Measurements from ENCODE around the gene MAP3K4. TPM values are rescaled to one million over a fixed set of nuclear protein-coding genes. Genes with fewer than 3 reads are reported as not detected.
A peak's percentile ranks its signal among the peaks of the same experiment; 100 is the strongest.

MAP3K4 gene
- total RNA-seq, 1 experiment from 2014 or later: 69.8 TPM

DNA sequence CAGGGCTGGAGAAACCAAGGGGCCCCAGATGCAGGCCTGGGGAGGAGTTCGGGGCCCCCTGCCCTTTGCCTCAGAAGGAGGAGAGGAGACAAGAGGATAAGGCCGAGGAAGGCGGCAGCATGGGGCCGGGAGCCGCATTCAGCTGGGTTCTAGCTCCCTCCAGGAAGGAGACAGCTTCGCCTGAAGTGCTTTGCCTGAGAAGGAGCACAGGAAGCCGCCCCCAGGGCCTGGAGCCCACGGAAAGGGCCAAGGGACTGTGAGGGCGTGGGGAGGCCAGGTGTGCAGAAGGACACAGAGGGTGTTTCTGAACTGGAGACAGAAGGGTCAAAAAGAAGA lies 160.9 kb downstream of the MAP3K4 start (continued):
- TF ChIP-seq, protein P1, sequence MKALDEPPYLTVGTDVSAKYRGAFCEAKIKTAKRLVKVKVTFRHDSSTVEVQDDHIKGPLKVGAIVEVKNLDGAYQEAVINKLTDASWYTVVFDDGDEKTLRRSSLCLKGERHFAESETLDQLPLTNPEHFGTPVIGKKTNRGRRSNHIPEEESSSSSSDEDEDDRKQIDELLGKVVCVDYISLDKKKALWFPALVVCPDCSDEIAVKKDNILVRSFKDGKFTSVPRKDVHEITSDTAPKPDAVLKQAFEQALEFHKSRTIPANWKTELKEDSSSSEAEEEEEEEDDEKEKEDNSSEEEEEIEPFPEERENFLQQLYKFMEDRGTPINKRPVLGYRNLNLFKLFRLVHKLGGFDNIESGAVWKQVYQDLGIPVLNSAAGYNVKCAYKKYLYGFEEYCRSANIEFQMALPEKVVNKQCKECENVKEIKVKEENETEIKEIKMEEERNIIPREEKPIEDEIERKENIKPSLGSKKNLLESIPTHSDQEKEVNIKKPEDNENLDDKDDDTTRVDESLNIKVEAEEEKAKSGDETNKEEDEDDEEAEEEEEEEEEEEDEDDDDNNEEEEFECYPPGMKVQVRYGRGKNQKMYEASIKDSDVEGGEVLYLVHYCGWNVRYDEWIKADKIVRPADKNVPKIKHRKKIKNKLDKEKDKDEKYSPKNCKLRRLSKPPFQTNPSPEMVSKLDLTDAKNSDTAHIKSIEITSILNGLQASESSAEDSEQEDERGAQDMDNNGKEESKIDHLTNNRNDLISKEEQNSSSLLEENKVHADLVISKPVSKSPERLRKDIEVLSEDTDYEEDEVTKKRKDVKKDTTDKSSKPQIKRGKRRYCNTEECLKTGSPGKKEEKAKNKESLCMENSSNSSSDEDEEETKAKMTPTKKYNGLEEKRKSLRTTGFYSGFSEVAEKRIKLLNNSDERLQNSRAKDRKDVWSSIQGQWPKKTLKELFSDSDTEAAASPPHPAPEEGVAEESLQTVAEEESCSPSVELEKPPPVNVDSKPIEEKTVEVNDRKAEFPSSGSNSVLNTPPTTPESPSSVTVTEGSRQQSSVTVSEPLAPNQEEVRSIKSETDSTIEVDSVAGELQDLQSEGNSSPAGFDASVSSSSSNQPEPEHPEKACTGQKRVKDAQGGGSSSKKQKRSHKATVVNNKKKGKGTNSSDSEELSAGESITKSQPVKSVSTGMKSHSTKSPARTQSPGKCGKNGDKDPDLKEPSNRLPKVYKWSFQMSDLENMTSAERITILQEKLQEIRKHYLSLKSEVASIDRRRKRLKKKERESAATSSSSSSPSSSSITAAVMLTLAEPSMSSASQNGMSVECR (CRISPR knock-in tag; IDR thresholded peaks at IDR 0.05; ENCODE audit: borderline replicate concordance): no peak
- TF ChIP-seq, protein P2, sequence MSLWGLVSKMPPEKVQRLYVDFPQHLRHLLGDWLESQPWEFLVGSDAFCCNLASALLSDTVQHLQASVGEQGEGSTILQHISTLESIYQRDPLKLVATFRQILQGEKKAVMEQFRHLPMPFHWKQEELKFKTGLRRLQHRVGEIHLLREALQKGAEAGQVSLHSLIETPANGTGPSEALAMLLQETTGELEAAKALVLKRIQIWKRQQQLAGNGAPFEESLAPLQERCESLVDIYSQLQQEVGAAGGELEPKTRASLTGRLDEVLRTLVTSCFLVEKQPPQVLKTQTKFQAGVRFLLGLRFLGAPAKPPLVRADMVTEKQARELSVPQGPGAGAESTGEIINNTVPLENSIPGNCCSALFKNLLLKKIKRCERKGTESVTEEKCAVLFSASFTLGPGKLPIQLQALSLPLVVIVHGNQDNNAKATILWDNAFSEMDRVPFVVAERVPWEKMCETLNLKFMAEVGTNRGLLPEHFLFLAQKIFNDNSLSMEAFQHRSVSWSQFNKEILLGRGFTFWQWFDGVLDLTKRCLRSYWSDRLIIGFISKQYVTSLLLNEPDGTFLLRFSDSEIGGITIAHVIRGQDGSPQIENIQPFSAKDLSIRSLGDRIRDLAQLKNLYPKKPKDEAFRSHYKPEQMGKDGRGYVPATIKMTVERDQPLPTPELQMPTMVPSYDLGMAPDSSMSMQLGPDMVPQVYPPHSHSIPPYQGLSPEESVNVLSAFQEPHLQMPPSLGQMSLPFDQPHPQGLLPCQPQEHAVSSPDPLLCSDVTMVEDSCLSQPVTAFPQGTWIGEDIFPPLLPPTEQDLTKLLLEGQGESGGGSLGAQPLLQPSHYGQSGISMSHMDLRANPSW (CRISPR knock-in tag; conservative IDR thresholded peaks at IDR 0.05; ENCODE audit: low read depth): no peak
- TF ChIP-seq JAZF1 (CRISPR knock-in tag; IDR thresholded peaks at IDR 0.05): no peak
- no peak for TF ChIP-seq ATF6 (CRISPR knock-in tag; IDR thresholded peaks at IDR 0.05)
- no peak for TF ChIP-seq GABPB1 (CRISPR knock-in tag; IDR thresholded peaks at IDR 0.05)
- no peak for TF ChIP-seq JUN (CRISPR knock-in tag; IDR thresholded peaks at IDR 0.05)

- peaks cover 21% of the 10 kb centered on the region for H3K9me3 Mint-ChIP-seq
- H3K4me1 Mint-ChIP-seq: no peaks in the 10 kb centered on the region
- no peaks in the 10 kb centered on the region for H3K27me3 Mint-ChIP-seq (ENCODE audit: low read depth)
- peaks cover 35% of the 10 kb centered on the region for H3K36me3 Mint-ChIP-seq
- ChIA-PET POLR2A (no interaction called here), CTCF (interaction anchor here (1.0 to 1.8 kb wide), 3 partner anchors 202 to 220 kb away, joined by 3 to 10 read pairs (median 4); no protein-coding TSS in a partner anchor)
- ATAC-seq (peak; percentile 50; the same call in 1 of the 2 replicates), DNase-seq (ENCODE audit: low spot score) (no peak)
- no peak overlapping the region for H3K4me3 Mint-ChIP-seq
- no peak for TF ChIP-seq ELF4 (CRISPR knock-in tag; IDR thresholded peaks at IDR 0.05; ENCODE audit: low read depth)
- TF ChIP-seq SMAD3 (CRISPR knock-in tag; IDR thresholded peaks at IDR 0.05; ENCODE audit: borderline replicate concordance): no peak
- TF ChIP-seq, protein P3, sequence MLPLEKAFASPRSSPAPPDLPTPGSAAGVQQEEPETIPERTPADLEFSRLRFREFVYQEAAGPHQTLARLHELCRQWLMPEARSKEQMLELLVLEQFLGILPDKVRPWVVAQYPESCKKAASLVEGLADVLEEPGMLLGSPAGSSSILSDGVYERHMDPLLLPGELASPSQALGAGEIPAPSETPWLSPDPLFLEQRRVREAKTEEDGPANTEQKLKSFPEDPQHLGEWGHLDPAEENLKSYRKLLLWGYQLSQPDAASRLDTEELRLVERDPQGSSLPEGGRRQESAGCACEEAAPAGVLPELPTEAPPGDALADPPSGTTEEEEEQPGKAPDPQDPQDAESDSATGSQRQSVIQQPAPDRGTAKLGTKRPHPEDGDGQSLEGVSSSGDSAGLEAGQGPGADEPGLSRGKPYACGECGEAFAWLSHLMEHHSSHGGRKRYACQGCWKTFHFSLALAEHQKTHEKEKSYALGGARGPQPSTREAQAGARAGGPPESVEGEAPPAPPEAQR (CRISPR knock-in tag; IDR thresholded peaks at IDR 0.05): no peak
- no peak for TF ChIP-seq KAT7 (CRISPR knock-in tag; IDR thresholded peaks at IDR 0.05; ENCODE audit: borderline replicate concordance)
- TF ChIP-seq FOXP4 (CRISPR knock-in tag; IDR thresholded peaks at IDR 0.05): no peak
- no peak for TF ChIP-seq NR3C1 (CRISPR knock-in tag; conservative IDR thresholded peaks at IDR 0.05; ENCODE audit: low read depth)
- TF ChIP-seq JUN (CRISPR knock-in tag; IDR thresholded peaks at IDR 0.05): no peak
- no peak for TF ChIP-seq HMGA2 (CRISPR knock-in tag; IDR thresholded peaks at IDR 0.05)
- TF ChIP-seq ETV6 (CRISPR knock-in tag; IDR thresholded peaks at IDR 0.05): no peak
- H3K27ac Mint-ChIP-seq: no peak overlapping the region
Observed at GRCh38 chr6:161152907-161153662, 161.5 kb downstream of the MAP3K4 start.

Measured in WTC11 (cell line).